Neural crest cell (in vitro differentiated cells): Measurements from ENCODE around the gene INTS7. TPM values are rescaled to one million over a fixed set of nuclear protein-coding genes. Genes with fewer than 3 reads are reported as not detected.

ENCODE experiments used
- DNase-seq: peaks from one replicate; pipeline ENCODE4 v3.0.0; 2021; ENCODE audit warnings: low read depth, mixed read lengths, low spot score
- H3K27ac Mint-ChIP-seq: one replicate; pipeline ENCODE4 v1.8.0; 2021; ENCODE audit warnings: mild to moderate bottlenecking, mixed read lengths; ENCODE audit not compliant: unreplicated experiment
- H3K27me3 Mint-ChIP-seq: 2 replicates; pipeline ENCODE4 v1.8.0; 2021; ENCODE audit warnings: low read depth, mild to moderate bottlenecking, mixed read lengths
- H3K36me3 Mint-ChIP-seq: 2 replicates; pipeline ENCODE4 v1.8.0; 2021; ENCODE audit warnings: low read depth, mild to moderate bottlenecking, mixed read lengths
- H3K4me1 Mint-ChIP-seq: 2 replicates; pipeline ENCODE4 v1.8.0; 2021; ENCODE audit warnings: mixed read lengths
- H3K4me3 Mint-ChIP-seq: one replicate; pipeline ENCODE4 v1.8.0; 2021; ENCODE audit warnings: mild to moderate bottlenecking, mixed read lengths
- H3K9me3 Mint-ChIP-seq: 2 replicates; pipeline ENCODE4 v1.8.0; 2021; ENCODE audit warnings: mixed read lengths
- total RNA-seq: library from RNA; stranded (reverse); gene quantifications from 2 replicates; pipeline ENCODE4 v1.2.1, GENCODE V29; 2021
- TF ChIP-seq, protein P1 (sequence below): fragments of 200-600 bp; sonication (generic); conservative IDR thresholded peaks from 2 replicates; pipeline ENCODE4 v1.5.0; 2021; ENCODE audit warnings: antibody characterized with exemption, mild to moderate bottlenecking

Gene INTS7
- total RNA-seq, 1 donor from 2014 or later = 30.2 TPM

DNA sequence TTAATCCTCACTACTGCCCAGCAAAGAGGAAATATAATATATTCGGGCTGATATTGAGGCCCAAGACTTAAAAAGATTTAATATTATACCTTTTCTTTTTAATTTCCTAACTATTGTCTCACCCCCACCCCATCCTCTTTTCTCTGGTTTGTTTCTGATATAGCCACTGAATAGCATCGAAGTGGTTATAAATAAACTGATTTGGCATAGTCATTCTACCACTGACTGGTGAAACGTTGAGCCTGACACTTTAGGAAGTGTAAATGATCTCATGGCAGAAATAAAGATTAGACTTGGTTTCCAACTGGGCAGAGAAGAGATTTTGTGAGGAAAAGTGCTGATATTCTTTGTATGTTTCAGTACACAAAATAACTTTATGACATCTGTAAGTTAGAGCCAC lies 39.5 kb upstream of the INTS7 start:
- TF ChIP-seq, protein P1, sequence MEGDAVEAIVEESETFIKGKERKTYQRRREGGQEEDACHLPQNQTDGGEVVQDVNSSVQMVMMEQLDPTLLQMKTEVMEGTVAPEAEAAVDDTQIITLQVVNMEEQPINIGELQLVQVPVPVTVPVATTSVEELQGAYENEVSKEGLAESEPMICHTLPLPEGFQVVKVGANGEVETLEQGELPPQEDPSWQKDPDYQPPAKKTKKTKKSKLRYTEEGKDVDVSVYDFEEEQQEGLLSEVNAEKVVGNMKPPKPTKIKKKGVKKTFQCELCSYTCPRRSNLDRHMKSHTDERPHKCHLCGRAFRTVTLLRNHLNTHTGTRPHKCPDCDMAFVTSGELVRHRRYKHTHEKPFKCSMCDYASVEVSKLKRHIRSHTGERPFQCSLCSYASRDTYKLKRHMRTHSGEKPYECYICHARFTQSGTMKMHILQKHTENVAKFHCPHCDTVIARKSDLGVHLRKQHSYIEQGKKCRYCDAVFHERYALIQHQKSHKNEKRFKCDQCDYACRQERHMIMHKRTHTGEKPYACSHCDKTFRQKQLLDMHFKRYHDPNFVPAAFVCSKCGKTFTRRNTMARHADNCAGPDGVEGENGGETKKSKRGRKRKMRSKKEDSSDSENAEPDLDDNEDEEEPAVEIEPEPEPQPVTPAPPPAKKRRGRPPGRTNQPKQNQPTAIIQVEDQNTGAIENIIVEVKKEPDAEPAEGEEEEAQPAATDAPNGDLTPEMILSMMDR = no peak
- Mint-ChIP-seq H3K27me3 (no peaks in the 10 kb centered on the region), H3K4me1 (no peaks in the 10 kb centered on the region), H3K9me3 (no peaks in the 10 kb centered on the region), H3K4me3 (no peak overlapping the region), H3K36me3 (peaks cover 10% of the 10 kb centered on the region), H3K27ac (no peak overlapping the region)
- no peak for DNase-seq

DNA sequence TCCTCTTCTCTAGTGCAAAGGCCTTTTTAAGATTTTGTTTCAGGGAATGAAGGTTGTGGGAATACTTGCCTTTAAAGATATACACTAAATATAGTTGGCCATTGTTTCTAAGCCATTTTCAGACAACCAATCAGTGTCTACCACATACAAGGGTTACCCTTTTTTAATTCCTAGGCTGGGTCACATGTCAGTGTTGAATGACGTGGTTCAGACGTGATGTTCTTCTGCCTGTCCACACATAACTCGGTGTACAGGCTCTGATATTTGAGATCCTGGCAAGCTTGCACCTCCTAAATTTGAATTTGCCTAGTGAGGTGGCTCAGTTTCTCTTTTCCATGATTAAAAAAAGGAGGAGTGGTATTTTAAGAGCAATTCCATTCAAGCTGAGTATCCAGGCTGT lies 39.0 kb upstream of the INTS7 start:
- Mint-ChIP-seq H3K27ac (no peak overlapping the region), H3K27me3 (no peaks in the 10 kb centered on the region), H3K9me3 (no peaks in the 10 kb centered on the region), H3K4me3 (no peak overlapping the region), H3K36me3 (peaks cover 10% of the 10 kb centered on the region), H3K4me1 (no peaks in the 10 kb centered on the region)
- no peak for DNase-seq
- TF ChIP-seq, protein P1 = no peak

DNA sequence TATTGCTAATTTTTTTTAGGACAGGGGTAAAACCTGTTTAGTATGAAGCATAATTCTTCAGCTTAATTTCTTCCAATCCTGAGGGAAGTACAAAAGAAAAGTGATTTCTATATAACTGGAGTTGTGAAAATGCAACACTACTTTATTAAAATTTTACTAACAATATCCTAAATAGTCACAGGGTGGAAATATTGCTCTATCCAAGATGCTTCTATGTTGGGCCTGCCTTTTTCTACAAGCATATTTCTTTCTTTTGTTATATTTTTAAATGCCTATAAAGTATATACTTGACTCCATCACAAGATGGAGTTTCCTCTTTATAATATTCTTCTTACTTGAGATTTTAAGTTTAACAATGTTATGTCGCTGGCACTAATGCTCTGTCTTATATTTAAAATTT lies 38.1 kb upstream of the INTS7 start:
- no peaks in the 10 kb centered on the region for H3K27me3 Mint-ChIP-seq
- no peak overlapping the region for H3K4me3 Mint-ChIP-seq
- H3K4me1 Mint-ChIP-seq = no peaks in the 10 kb centered on the region
- no peak overlapping the region for H3K27ac Mint-ChIP-seq
- DNase-seq = no peak
- TF ChIP-seq, protein P1 = no peak
- no peaks in the 10 kb centered on the region for H3K9me3 Mint-ChIP-seq
- peaks cover 10% of the 10 kb centered on the region for H3K36me3 Mint-ChIP-seq

DNA sequence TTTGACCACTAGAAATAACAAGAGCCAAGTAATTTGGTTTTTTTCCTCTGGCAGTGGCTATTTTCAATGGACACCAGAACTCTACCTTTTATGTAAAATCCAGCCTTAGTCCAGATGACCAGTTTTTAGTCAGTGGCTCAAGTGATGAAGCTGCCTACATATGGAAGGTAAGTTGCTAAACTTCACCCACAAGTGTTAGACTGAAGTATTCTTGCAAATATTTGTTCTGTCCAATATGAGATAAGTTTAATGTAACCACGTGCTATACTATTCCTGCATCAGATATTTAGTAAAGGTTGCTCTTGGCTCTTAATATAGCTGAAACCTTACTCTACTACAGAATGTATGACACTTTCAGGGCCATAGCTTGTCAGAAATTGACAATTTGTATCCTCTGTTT lies 36.7 kb upstream of the INTS7 start:
- DNase-seq = no peak
- H3K36me3 Mint-ChIP-seq = peaks cover 10% of the 10 kb centered on the region

DNA sequence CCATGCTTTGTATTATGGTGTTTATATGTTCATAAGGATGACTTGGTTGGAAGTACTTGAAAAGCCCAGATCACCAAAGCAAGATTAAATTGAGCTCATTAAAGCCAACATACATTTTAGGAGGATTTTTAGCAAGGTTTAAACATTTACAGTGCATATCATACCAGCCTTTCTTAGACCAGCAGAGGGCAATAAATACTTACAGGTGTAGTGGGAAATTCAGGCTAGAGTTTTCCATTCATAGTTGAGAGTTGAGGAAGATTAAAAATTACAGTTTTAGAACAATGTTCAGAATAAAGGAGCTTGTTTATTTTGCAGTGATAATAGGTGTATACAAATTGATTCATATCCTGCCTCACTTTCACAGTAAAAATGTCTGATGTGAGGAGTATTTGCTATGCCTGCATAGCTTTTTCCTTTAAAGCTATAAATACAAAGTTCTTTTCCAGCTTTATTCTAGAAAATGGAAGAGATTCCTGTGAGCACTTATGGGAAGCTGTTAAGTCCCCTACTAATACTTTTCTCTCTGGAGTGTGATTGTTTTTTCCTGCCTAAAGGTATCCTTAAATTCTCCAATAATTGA lies 35.5 kb upstream of the INTS7 start:
- Mint-ChIP-seq H3K9me3 (no peaks in the 10 kb centered on the region), H3K27ac (no peak overlapping the region), H3K4me1 (no peaks in the 10 kb centered on the region), H3K36me3 (peaks cover 5% of the 10 kb centered on the region), H3K4me3 (no peak overlapping the region), H3K27me3 (no peaks in the 10 kb centered on the region)
- TF ChIP-seq, protein P1 = peak; percentile 77
- no peak for DNase-seq

More for the DNA sequence above, 36.7 kb upstream of the INTS7 start:
- Mint-ChIP-seq H3K9me3 (no peaks in the 10 kb centered on the region), H3K4me3 (no peak overlapping the region), H3K27ac (no peak overlapping the region), H3K4me1 (no peaks in the 10 kb centered on the region), H3K27me3 (no peaks in the 10 kb centered on the region)
- TF ChIP-seq, protein P1 = no peak
